Activated naive CD4-positive, alpha-beta T cell treated with anti-CD3 and anti-CD28 coated beads for 36 hours (primary cell): ENCODE measurements around the gene ANTXR1. TPM values are rescaled to one million over a fixed set of nuclear protein-coding genes. Genes with fewer than 3 reads are reported as not detected.

Experiments
- CTCF ChIA-PET: fragments of 350-600 bp; sonication (Branson Sonifier 250); formaldehyde crosslinking; loops from one replicate; lab custom pipeline; 2021; ENCODE audit warnings: antibody characterized with exemption; lab: Charles Lee
- DNase-seq: peaks from one replicate; pipeline ENCODE4 v3.0.0-alpha.2; 2020
- H3K27ac Mint-ChIP-seq: one replicate; pipeline ENCODE4 v1.8.0; 2021; ENCODE audit warnings: mild to moderate bottlenecking, mixed read lengths
- H3K27me3 Mint-ChIP-seq: one replicate; pipeline ENCODE4 v1.8.0; 2021; ENCODE audit warnings: low read depth, mixed read lengths
- H3K36me3 Mint-ChIP-seq: one replicate; pipeline ENCODE4 v1.8.0; 2021; ENCODE audit warnings: low read depth, mixed read lengths
- H3K4me1 Mint-ChIP-seq: one replicate; pipeline ENCODE4 v1.8.0; 2021; ENCODE audit warnings: low read depth, mixed read lengths
- H3K4me3 Mint-ChIP-seq: one replicate; pipeline ENCODE4 v1.8.0; 2021; ENCODE audit warnings: mild to moderate bottlenecking, moderate library complexity, mixed read lengths
- H3K9me3 Mint-ChIP-seq: one replicate; pipeline ENCODE4 v1.8.0; 2021; ENCODE audit warnings: mixed read lengths
- intact Hi-C: fragments of 100-400 bp; cut with micrococcal nuclease; formaldehyde crosslinking; loops from one replicate; pipeline ENCODE4 v1.15.1; 2023
- total RNA-seq, 2 experiments: library from RNA; stranded (reverse); gene quantifications; one replicate each; pipeline ENCODE4 v1.2.3, GENCODE V29; 2021

The ANTXR1 gene
- total RNA-seq, 2 experiments from 2014 or later = 0.17 TPM; not detected in 1

- intact Hi-C loops = no loop called here
- Mint-ChIP-seq H3K4me3 (no peak overlapping the region), H3K4me1 (no peaks in the 10 kb centered on the region), H3K9me3 (no peaks in the 10 kb centered on the region), H3K36me3 (no peaks in the 10 kb centered on the region), H3K27me3 (peaks cover 4% of the 10 kb centered on the region), H3K27ac (no peak overlapping the region)
- DNase-seq = no peak
- CTCF ChIA-PET = no interaction called here
Observed at GRCh38 chr2:69209482-69209881, 196.5 kb downstream of the ANTXR1 start.

- no peaks in the 10 kb centered on the region for H3K27me3 Mint-ChIP-seq
- H3K4me1 Mint-ChIP-seq = no peaks in the 10 kb centered on the region
- H3K36me3 Mint-ChIP-seq = no peaks in the 10 kb centered on the region
- no peaks in the 10 kb centered on the region for H3K9me3 Mint-ChIP-seq
- no peak for DNase-seq
- CTCF ChIA-PET = no interaction called here
- intact Hi-C loops = no loop called here
- H3K27ac Mint-ChIP-seq = no peak overlapping the region
- H3K4me3 Mint-ChIP-seq = no peak overlapping the region
Observed at GRCh38 chr2:69210385-69210784, 197.4 kb downstream of the ANTXR1 start.

- Mint-ChIP-seq H3K4me1 (no peaks in the 10 kb centered on the region), H3K4me3 (no peak overlapping the region), H3K36me3 (no peaks in the 10 kb centered on the region), H3K27ac (no peak overlapping the region), H3K27me3 (no peaks in the 10 kb centered on the region), H3K9me3 (no peaks in the 10 kb centered on the region)
- CTCF ChIA-PET = no interaction called here
- no peak for DNase-seq
- intact Hi-C loops = no loop called here
Observed at GRCh38 chr2:69211048-69211447, 198.1 kb downstream of the ANTXR1 start.

- DNase-seq = no peak
Observed at GRCh38 chr2:69211686-69212085, 198.7 kb downstream of the ANTXR1 start.

GRCh38 chr2:69212238-69213028 is 199.5 kb downstream of the ANTXR1 start:
- Mint-ChIP-seq H3K9me3 (no peaks in the 10 kb centered on the region), H3K4me3 (no peak overlapping the region), H3K36me3 (no peaks in the 10 kb centered on the region), H3K27me3 (no peaks in the 10 kb centered on the region), H3K27ac (no peak overlapping the region), H3K4me1 (no peaks in the 10 kb centered on the region)
- CTCF ChIA-PET = interaction anchor here (1.1 kb wide), 1 partner anchor 14 kb away, joined by 4 read pairs; no protein-coding TSS in a partner anchor
- no peak for DNase-seq
- intact Hi-C loops = no loop called here

More at GRCh38 chr2:69211686-69212085, 198.7 kb downstream of the ANTXR1 start:
- intact Hi-C loops = no loop called here
- H3K4me1 Mint-ChIP-seq = no peaks in the 10 kb centered on the region
- CTCF ChIA-PET = no interaction called here
- H3K27me3 Mint-ChIP-seq = no peaks in the 10 kb centered on the region
- H3K27ac Mint-ChIP-seq = no peak overlapping the region
- H3K4me3 Mint-ChIP-seq = no peak overlapping the region
- no peaks in the 10 kb centered on the region for H3K36me3 Mint-ChIP-seq
- H3K9me3 Mint-ChIP-seq = no peaks in the 10 kb centered on the region

- Mint-ChIP-seq H3K4me3 (no peak overlapping the region), H3K36me3 (no peaks in the 10 kb centered on the region), H3K27ac (no peak overlapping the region), H3K4me1 (no peaks in the 10 kb centered on the region), H3K9me3 (no peaks in the 10 kb centered on the region), H3K27me3 (no peaks in the 10 kb centered on the region)
- no peak for DNase-seq
- intact Hi-C loops = no loop called here
- CTCF ChIA-PET = interaction anchor here (1.1 kb wide), 1 partner anchor 13 kb away, joined by 4 read pairs; no protein-coding TSS in a partner anchor
Observed at GRCh38 chr2:69213201-69213600, 200.2 kb downstream of the ANTXR1 start.

- DNase-seq = no peak
- no peaks in the 10 kb centered on the region for H3K27me3 Mint-ChIP-seq
- H3K36me3 Mint-ChIP-seq = no peaks in the 10 kb centered on the region
- H3K9me3 Mint-ChIP-seq = no peaks in the 10 kb centered on the region
- H3K4me1 Mint-ChIP-seq = no peaks in the 10 kb centered on the region
- no peak overlapping the region for H3K27ac Mint-ChIP-seq
- H3K4me3 Mint-ChIP-seq = no peak overlapping the region
- intact Hi-C loops = no loop called here
- CTCF ChIA-PET = no interaction called here
Observed at GRCh38 chr2:69213782-69214181, 200.8 kb downstream of the ANTXR1 start.

GRCh38 chr2:69214898-69215297 is 201.9 kb downstream of the ANTXR1 start:
- intact Hi-C loops = no loop called here

GRCh38 chr2:69216535-69217332 is 203.8 kb downstream of the ANTXR1 start:
- no peaks in the 10 kb centered on the region for H3K27me3 Mint-ChIP-seq
- H3K9me3 Mint-ChIP-seq = no peaks in the 10 kb centered on the region
- intact Hi-C loops = no loop called here
- no peaks in the 10 kb centered on the region for H3K36me3 Mint-ChIP-seq
- no peak for DNase-seq
- no peak overlapping the region for H3K4me3 Mint-ChIP-seq
- H3K27ac Mint-ChIP-seq = no peak overlapping the region
- CTCF ChIA-PET = no interaction called here
- no peaks in the 10 kb centered on the region for H3K4me1 Mint-ChIP-seq

More at GRCh38 chr2:69214898-69215297, 201.9 kb downstream of the ANTXR1 start:
- Mint-ChIP-seq H3K27ac (no peak overlapping the region), H3K4me1 (no peaks in the 10 kb centered on the region), H3K36me3 (no peaks in the 10 kb centered on the region), H3K9me3 (no peaks in the 10 kb centered on the region), H3K27me3 (no peaks in the 10 kb centered on the region), H3K4me3 (no peak overlapping the region)
- CTCF ChIA-PET = interaction anchor here (0.6 kb wide), 1 partner anchor 286 kb away, joined by 3 read pairs; no protein-coding TSS in a partner anchor
- DNase-seq = no peak

- Mint-ChIP-seq H3K36me3 (no peaks in the 10 kb centered on the region), H3K9me3 (no peaks in the 10 kb centered on the region), H3K4me1 (no peaks in the 10 kb centered on the region), H3K4me3 (no peak overlapping the region), H3K27ac (no peak overlapping the region), H3K27me3 (no peaks in the 10 kb centered on the region)
- CTCF ChIA-PET = interaction anchor here (1.1 kb wide), 1 partner anchor 16 kb away, joined by 3 read pairs; no protein-coding TSS in a partner anchor
- intact Hi-C loops = no loop called here
- DNase-seq = no peak
Observed at GRCh38 chr2:69217333-69218080, 204.5 kb downstream of the ANTXR1 start.

GRCh38 chr2:69221512-69221911 is 208.5 kb downstream of the ANTXR1 start:
- CTCF ChIA-PET = no interaction called here
- no peak for DNase-seq
- Mint-ChIP-seq H3K4me1 (no peaks in the 10 kb centered on the region), H3K36me3 (no peaks in the 10 kb centered on the region), H3K27ac (no peak overlapping the region), H3K9me3 (no peaks in the 10 kb centered on the region), H3K27me3 (peaks cover 8% of the 10 kb centered on the region), H3K4me3 (no peak overlapping the region)
- intact Hi-C loops = no loop called here
